ENCODE data around the gene PTPRR. TPM values are rescaled to one million over a fixed set of nuclear protein-coding genes. Genes with fewer than 3 reads are reported as not detected.
A peak's percentile ranks its signal among the peaks of the same experiment; 100 is the strongest.

Gene PTPRR
- total RNA-seq = 7.7 TPM

GRCh38 chr12:70920251-70920851, at the start of gene PTPRR:
PTPRR (minus strand) TSS chr12:70920738; CDS start chr12:70920390, 348 bp downstream.
- DNase-seq (ENCODE audit: low spot score) = no peak

GRCh38 chr12:70966996-70967790, 46.7 kb upstream of the PTPRR start:
- DNase-seq (ENCODE audit: low spot score) = no peak

- DNase-seq (ENCODE audit: low spot score) = no peak
Observed at GRCh38 chr12:70966046-70966445, 45.5 kb upstream of the PTPRR start.

- no peak for DNase-seq (ENCODE audit: low spot score)
Observed at GRCh38 chr12:70964867-70965510, 44.5 kb upstream of the PTPRR start.

- no peak for DNase-seq (ENCODE audit: low spot score)
Observed at GRCh38 chr12:70963081-70963660, 42.6 kb upstream of the PTPRR start.

GRCh38 chr12:70962226-70962794, 41.8 kb upstream of the PTPRR start:
- no peak for DNase-seq (ENCODE audit: low spot score)

GRCh38 chr12:70960484-70960883, 39.9 kb upstream of the PTPRR start:
- DNase-seq (ENCODE audit: low spot score) = no peak

GRCh38 chr12:70955415-70955814, 34.9 kb upstream of the PTPRR start:
- DNase-seq (ENCODE audit: low spot score) = no peak

GRCh38 chr12:70950451-70950850, 29.9 kb upstream of the PTPRR start:
- no peak for DNase-seq (ENCODE audit: low spot score)

GRCh38 chr12:70948976-70949336, 28.4 kb upstream of the PTPRR start:
- peak; percentile 18 for DNase-seq (ENCODE audit: low spot score)

GRCh38 chr12:70948236-70948975, 27.9 kb upstream of the PTPRR start:
- no peak for DNase-seq (ENCODE audit: low spot score)

GRCh38 chr12:70936203-70936813, 15.8 kb upstream of the PTPRR start:
- DNase-seq (ENCODE audit: low spot score) = no peak

- DNase-seq (ENCODE audit: low spot score) = no peak
Observed at GRCh38 chr12:70933133-70933532, 12.6 kb upstream of the PTPRR start.

GRCh38 chr12:70929029-70929428, 8.5 kb upstream of the PTPRR start:
- DNase-seq (ENCODE audit: low spot score) = no peak

- DNase-seq (ENCODE audit: low spot score) = no peak
Observed at GRCh38 chr12:70928071-70928470, 7.5 kb upstream of the PTPRR start.

GRCh38 chr12:70927356-70927755, 6.8 kb upstream of the PTPRR start:
- DNase-seq (ENCODE audit: low spot score) = no peak

- DNase-seq (ENCODE audit: low spot score) = no peak
Observed at GRCh38 chr12:70925539-70925938, 5.0 kb upstream of the PTPRR start.

GRCh38 chr12:70920891-70921290, 353 bp upstream of the PTPRR start:
- DNase-seq (ENCODE audit: low spot score) = no peak

- no peak for DNase-seq (ENCODE audit: low spot score)
Observed at GRCh38 chr12:70919597-70920035, 922 bp downstream of the PTPRR start.

- no peak for DNase-seq (ENCODE audit: low spot score)
Observed at GRCh38 chr12:70919176-70919575, 1.4 kb downstream of the PTPRR start.

GRCh38 chr12:70918321-70918720, 2.2 kb downstream of the PTPRR start:
- no peak for DNase-seq (ENCODE audit: low spot score)
